Left lung (tissue), 10 donors: Measurements from ENCODE around the gene RASD1. TPM values are rescaled to one million over a fixed set of nuclear protein-coding genes. Genes with fewer than 3 reads are reported as not detected.

Experiments used
- ATAC-seq: fragments of 200-7000 bp; cut with Tn5 transposase; one replicate; pipeline ENCODE4 v1.9.1; 2020; ENCODE audit warnings: moderate library complexity
- DNase-seq, 4 donors: peaks; one replicate each; pipeline ENCODE4 v3.0.0-alpha.2; 2013 to 2020
- H3K27ac ChIP-seq, 2 donors: fragments of 200-600 bp; sonication (generic) in 1 of 2; one replicate each; pipeline versions ENCODE4 v1.5.0 to v1.8.0; 2020 to 2021
- H3K27me3 ChIP-seq, 2 donors: fragments of 200-600 bp; sonication (generic) in 1 of 2; one replicate each; pipeline versions ENCODE4 v1.5.0 to v1.8.0; 2020 to 2021
- H3K36me3 ChIP-seq, 2 donors: fragments of 200-600 bp; sonication (generic) in 1 of 2; one replicate each; pipeline versions ENCODE4 v1.5.0 to v1.8.0; 2020 to 2021
- H3K4me1 ChIP-seq, 2 donors: fragments of 200-600 bp; one replicate each; pipeline ENCODE4 v1.8.0; 2021
- H3K4me3 ChIP-seq, 2 donors: fragments of 200-600 bp; sonication (generic) in 1 of 2; one replicate each; pipeline versions ENCODE4 v1.5.0 to v1.8.0; 2020 to 2021; ENCODE audit warnings: mild to moderate bottlenecking in 1 of 2
- H3K9me3 ChIP-seq, 2 donors: fragments of 200-600 bp; sonication (generic) in 1 of 2; one replicate each; pipeline versions ENCODE4 v1.5.0 to v1.8.0; 2020 to 2021
- CTCF ChIP-seq, 2 donors: fragments of 200-600 bp; sonication (generic) in 1 of 2; IDR thresholded peaks; one replicate each; pipeline versions ENCODE4 v1.5.0 to v1.8.0; 2021; ENCODE audit warnings: antibody characterized with exemption in 2 of 2
- intact Hi-C, 2 donors: fragments of 100-400 bp; cut with DNase I; formaldehyde crosslinking; loops; one replicate each; pipeline versions ENCODE4 v1.11.2 to v1.14.2; 2022
- polyA plus RNA-seq, 6 donors: library from polyadenylated mRNA; unstranded; fragments of 120-200 nt; gene quantifications; one replicate each; pipeline ENCODE4 v1.2.1, GENCODE V29; 2013; ENCODE audit not compliant: insufficient read length in 6 of 6
- total RNA-seq, 2 donors: library from RNA; stranded (reverse); fragmentation: NEBNext Ultra II Directional; extraction: Animal tissue kit (Norgen Biotek cat#: 25700); gene quantifications; one replicate each; pipeline ENCODE4 v1.2.1, GENCODE V29; 2021
- donor health status: DM: no; HTN: yes; CAD: no.
- donor health status: DM: no; HTN: no; CAD: no.

Gene RASD1
- total and polyA plus RNA-seq, 8 donors: 1.4 to 14.2 (median 2.7) TPM

- no peaks in the 10 kb centered on the region for H3K36me3 ChIP-seq
- H3K9me3 ChIP-seq: no peaks in the 10 kb centered on the region
- intact Hi-C loops: loop anchor here in 1 of 2 donors (10.0 kb wide), 1 partner anchor 80 kb away; no protein-coding TSS in a partner anchor
- no peak for TF ChIP-seq CTCF (IDR thresholded peaks at IDR 0.05)
- DNase-seq (peak in 1 of 4 donors; percentile 65), ATAC-seq (no peak)
- H3K27ac ChIP-seq: no peak overlapping the region
- no peak overlapping the region for H3K4me3 ChIP-seq
- H3K27me3 ChIP-seq: no peaks in the 10 kb centered on the region
- H3K4me1 ChIP-seq: no peaks in the 10 kb centered on the region
Observed at GRCh38 chr17:17504341-17505140, 8.3 kb upstream of the RASD1 start.

- H3K36me3 ChIP-seq: no peaks in the 10 kb centered on the region
- ATAC-seq (no peak), DNase-seq (peak in 1 of 4 donors; percentile 53)
- intact Hi-C loops: loop anchor here in 1 of 2 donors (10.0 kb wide), 1 partner anchor 81 kb away; no protein-coding TSS in a partner anchor
- H3K27ac ChIP-seq: no peak overlapping the region
- no peaks in the 10 kb centered on the region for H3K27me3 ChIP-seq
- no peak for TF ChIP-seq CTCF (IDR thresholded peaks at IDR 0.05)
- H3K9me3 ChIP-seq: no peaks in the 10 kb centered on the region
- H3K4me3 ChIP-seq: no peak overlapping the region
- H3K4me1 ChIP-seq: no peaks in the 10 kb centered on the region
Observed at GRCh38 chr17:17503566-17504130, 7.5 kb upstream of the RASD1 start.

- H3K27ac ChIP-seq: no peak overlapping the region
Observed at GRCh38 chr17:17502741-17503565, 6.8 kb upstream of the RASD1 start.

GRCh38 chr17:17500999-17501605 lies 4.9 kb upstream of the RASD1 start:
- ATAC-seq (no peak), DNase-seq (peak in 1 of 4 donors; percentile 18)
- Histone ChIP-seq H3K27me3 (peaks cover 0 to 5% of the 10 kb centered on the region in 2 donors), H3K36me3 (no peaks in the 10 kb centered on the region), H3K27ac (no peak overlapping the region), H3K9me3 (no peaks in the 10 kb centered on the region), H3K4me3 (no peak overlapping the region), H3K4me1 (peaks cover 0 to 8% of the 10 kb centered on the region in 2 donors)
- no peak for TF ChIP-seq CTCF (IDR thresholded peaks at IDR 0.05)
- intact Hi-C loops: loop anchor here in 1 of 2 donors (10.0 kb wide), 1 partner anchor 84 kb away; no protein-coding TSS in a partner anchor

More at GRCh38 chr17:17502741-17503565, 6.8 kb upstream of the RASD1 start:
- no peaks in the 10 kb centered on the region for H3K9me3 ChIP-seq
- peak in 1 of 4 donors; percentile 55 for DNase-seq
- H3K36me3 ChIP-seq: no peaks in the 10 kb centered on the region
- ATAC-seq: no peak
- no peak overlapping the region for H3K4me3 ChIP-seq
- no peaks in the 10 kb centered on the region for H3K27me3 ChIP-seq
- TF ChIP-seq CTCF (IDR thresholded peaks at IDR 0.05): no peak
- intact Hi-C loops: loop anchor here in 1 of 2 donors (10.0 kb wide), 1 partner anchor 82 kb away; no protein-coding TSS in a partner anchor
- H3K4me1 ChIP-seq: no peaks in the 10 kb centered on the region
